HCEC 1CT (cell line): Measurements from ENCODE around the gene UBL4A.
A peak's percentile ranks its signal among the peaks of the same experiment; 100 is the strongest.
"Not testable (repeated sequence)": the region's sequence is repeated elsewhere in the genome, so short reads cannot be mapped to it uniquely, and the experiment has no call there.

Experiments used
- DNase-seq: peaks from one replicate; pipeline ENCODE4 v3.0.0-alpha.2; 2017

The UBL4A gene

DNA sequence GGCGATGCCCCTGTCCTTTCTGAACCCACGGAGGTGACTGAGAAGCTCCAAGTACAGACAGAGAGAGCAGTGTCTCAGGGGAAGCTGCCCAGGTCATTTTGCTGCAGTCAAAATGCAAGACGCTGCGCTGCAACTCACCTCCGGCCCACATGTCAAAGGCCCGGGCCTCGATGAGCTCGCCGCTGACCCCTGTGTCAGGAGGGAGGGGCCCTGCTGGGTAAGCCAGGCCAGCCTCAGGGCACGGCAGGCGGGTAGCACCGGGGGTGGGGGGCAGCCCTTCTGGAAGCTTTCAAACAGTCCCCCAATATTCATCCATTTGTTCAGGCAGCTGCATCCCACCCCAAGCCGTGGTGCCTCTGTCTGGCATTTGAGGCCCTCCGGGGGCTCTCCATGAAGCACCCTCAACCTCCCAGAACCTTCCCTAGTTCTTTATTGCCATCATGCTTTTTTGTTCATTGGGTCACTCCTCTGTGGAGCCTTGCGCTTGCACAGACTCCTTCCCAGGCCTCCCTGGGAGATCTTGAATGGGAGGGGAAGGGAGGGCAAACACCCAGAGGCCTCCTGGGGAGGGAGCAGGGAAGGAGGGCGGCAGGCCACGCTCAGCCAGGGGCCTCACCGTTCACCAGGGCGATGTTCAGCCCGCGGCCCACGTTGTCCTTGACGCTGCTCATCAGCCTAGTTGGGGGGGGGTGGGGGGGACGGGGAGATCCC lies 21.4 kb upstream of the UBL4A start:
- DNase-seq, result no peak

DNA sequence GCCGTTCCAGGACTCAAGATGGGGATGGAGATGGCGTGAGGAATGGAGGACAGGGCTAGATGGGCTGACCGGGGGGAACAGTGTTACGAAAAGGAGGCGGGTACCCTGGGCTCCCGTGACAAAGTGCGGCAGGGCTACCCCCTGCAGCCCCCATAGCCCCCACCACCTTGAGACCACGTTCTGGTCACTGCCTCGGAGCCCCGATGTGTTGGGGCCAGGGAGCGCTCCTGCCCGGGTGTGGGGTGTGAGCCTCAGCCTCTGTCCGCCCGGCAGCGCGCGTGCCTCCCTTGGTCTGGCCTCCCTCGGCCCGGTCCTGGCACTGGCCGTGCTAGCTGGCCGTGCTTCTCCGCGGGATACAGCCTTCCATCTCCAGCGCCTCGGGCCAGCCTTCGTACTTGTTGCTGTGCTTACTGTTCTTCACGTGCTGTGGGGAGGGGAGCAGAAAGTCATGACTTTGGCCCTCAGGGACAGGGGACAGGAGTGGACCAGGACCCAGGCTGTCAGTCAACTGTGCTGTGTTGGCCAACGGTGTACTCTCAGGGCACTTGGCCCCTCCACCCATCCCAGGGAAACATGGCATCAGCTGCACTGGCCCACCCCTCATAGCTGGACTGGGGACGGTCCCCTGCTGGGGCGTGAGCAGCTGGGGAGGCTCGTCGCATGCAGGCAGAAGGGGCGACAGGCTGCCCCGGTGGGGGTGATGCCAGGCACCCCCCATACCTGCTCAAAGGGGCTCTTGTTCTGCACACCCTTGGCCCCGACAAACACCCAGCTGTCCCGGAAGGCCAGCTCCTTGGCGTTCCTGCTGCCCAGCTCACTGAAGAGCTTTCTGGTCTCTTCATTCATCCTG lies 20.3 kb upstream of the UBL4A start:
- no peak for DNase-seq

DNA sequence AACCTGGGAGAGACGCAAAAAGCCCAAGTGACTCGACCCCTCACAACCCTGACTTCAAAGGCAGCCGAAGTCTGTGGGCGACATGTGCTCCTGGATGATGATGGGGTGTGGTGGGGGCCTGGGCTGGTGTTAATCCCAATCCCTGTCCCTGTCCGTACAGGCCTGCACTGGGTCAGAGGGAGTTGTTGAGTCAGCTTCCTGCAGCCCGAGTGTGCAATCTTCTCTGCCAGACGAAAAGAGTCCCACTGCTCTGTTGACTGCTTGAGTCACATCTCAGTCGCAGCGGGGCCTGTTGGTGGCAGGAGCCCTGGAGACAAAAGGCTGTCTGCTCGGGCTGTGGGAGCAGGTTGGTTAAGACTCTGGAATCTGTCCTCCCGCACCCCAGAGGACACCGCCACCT lies 19.3 kb upstream of the UBL4A start:
- DNase-seq, result peak; percentile 62

DNA sequence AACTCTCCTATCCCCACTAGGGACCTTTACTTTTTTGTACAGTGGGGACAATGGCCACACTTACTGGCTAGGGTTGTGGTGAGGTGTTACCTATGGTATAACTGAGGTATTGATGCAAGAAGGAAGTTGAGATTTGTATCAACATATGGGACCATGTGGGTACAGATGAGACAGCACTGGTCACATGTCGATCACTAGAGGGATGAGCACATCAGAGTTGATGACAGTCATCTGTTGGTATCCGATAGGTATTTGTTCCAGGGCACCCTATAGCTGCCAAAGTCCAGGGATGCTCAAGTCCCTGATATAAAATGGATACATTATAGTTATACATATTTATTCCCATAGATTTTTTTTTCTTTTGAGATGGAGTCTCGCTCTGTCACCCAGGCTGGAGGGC lies 16.6 kb upstream of the UBL4A start:
- DNase-seq, result no peak

DNA sequence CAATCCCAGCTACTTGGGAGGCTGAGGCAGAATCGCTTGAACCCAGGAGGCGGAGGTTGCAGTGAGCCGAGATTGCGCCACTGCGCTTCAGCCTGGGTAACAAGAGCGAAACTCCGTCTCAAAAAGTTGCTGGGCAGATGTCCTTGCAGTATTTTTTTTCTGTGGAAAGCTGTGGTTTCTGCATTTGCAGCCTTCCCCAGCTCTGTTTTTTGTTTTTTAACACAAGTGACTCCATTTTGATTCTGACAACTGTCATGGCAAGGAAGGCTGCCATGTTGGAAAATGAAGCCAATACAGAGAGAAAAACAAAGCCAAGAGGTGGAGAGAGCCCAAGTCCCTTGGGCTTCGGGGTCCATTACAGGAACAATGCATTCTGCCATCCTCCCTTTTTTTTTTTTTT lies 15.7 kb upstream of the UBL4A start:
- DNase-seq, result no peak

DNA sequence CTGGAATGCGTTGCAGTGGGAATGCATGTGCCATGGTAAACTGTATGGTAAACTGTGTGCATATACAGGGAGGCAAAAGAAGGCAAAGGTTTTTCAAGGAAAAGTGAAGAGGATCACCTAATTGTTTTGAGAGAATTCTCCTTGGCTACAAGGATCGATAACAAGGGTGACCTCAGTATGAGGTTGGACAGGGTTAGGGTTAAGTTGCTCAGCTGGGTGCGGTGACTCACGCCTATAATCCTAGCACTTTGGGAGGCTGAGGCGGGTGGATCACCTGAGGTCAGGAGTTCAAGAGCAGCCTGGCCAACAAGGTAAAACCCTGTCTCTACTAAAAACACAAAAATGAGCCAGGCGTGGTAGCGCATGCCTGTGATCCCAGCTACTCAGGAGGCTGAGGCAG lies 15.0 kb upstream of the UBL4A start:
- DNase-seq, result not testable (repeated sequence)

DNA sequence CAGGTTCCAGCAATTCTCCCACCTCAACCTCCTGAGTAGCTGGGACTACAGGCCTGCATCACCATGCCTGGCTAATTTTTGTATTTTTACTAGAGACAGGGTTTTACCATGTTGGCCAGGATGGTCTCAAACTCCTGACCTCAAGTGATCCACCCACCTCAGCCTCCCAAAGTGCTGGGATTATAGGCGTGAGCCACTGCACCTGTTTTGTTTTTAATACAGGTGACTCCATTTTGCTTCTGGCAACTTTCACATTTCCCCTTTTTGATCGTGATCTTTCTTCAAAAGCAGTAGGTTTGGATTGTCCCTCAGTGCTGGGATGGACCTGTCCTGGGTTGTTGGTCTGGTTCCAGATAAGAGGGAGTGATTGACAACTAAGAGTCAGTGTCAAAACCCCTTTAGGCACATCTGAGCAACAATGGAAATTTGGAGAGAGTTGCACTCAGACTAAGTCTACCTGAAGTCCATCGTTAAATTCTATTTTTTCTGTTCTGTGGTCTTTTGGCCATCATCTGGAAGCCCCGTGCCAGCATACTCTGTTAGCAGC lies 10.2 kb upstream of the UBL4A start:
- not testable (repeated sequence) for DNase-seq

DNA sequence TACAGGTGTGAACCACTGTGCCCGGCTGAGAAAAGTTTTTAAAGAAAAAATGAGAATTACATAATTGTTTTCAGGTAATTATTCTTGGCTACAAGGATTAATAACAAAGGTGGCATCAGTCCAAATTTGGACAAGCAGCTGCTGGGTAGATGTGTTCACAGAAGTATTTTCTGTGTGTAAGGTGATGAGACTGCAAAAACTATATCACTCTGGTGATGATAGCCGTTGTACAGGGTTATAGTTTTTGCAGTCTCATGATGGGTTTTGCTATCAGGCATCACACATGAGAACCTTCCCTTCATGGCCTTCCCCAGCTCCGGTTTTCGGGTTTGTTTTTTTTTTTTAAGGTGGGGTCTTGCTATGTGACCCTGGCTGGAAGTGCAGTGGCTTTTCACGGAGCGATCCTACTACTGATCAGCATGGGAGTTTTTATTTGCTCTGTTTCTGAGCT lies 9.1 kb upstream of the UBL4A start:
- no peak for DNase-seq

DNA sequence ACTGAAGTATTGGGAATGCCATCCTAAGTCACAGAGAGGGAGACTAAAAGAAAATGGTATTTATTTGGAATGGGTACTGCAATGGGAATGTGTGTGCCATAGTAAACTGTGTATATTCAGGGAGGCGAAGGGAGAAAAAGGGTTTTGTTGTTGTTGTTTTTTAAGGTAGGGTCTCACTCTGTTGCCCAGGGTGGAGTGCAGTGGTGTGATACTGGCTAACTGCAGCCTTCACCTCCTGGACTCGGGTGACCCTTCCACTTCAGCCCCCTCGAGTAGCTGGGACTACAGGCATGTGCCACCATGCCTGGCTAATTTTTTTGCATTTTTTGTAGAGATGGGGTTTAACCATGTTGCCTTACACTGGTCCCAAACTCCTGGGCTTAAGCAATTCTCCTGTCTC lies 8.3 kb upstream of the UBL4A start:
- no peak for DNase-seq

DNA sequence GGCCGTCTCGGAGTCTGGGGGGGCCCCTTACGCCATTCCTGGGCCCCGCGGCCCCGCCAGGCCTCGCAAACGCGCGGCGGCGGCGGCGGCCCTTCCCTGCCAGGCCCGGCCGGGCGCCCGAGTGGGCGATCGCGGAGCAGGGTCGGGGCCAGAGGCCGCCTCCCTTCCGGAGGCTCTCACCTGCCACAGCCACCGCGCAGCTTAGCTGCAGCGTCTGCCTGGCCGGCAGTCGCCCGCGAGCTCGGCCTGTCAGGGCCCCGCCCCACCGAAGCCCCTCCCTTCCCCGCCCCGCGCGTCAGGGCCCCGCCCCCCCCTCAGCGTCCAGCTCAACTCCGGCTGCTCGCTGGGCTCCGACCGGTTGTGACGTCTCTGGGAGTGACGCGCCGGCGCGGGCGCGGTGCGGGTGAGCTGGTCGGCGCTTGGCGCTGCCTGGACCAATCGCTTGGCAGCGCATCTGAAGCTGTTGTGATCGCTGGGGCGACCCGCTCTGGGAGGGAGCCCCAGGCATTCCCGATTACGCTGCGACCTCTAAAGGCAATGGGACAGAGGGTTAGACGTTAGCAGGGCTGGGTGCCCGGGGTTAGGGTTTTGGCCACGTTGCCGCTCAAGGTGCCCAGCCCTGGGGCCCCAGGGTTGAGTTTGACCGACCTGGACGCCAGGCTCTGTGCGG lies 4.1 kb upstream of the UBL4A start, which contains the start of gene SLC10A3:
Gene SLC10A3 (minus strand): TSS at position 216 of the 670 bp plus-strand sequence. CDS start 1,689 bp downstream, outside the sequence.
- DNase-seq, result peak; percentile 90

DNA sequence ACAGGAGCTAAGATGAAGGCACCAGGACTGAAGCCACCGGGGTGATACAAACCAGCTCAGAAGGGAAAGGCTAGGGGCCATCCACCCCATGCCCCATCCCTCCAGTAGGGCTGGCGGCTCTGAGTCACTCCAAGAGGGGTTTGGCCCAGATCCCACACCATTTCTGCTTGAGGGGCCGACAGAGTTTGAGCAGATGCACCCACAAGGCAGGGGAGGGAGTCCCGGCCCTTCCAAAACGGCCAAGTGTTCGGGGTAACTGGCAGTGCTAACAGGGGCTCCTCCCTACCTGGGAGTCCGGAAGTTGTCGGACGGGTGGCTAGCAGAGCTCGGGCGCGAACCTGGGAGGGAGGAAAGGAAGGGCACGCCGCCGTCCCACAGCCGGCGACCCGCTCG lies 3.6 kb upstream of the UBL4A start:
- peak; percentile 37 for DNase-seq

DNA sequence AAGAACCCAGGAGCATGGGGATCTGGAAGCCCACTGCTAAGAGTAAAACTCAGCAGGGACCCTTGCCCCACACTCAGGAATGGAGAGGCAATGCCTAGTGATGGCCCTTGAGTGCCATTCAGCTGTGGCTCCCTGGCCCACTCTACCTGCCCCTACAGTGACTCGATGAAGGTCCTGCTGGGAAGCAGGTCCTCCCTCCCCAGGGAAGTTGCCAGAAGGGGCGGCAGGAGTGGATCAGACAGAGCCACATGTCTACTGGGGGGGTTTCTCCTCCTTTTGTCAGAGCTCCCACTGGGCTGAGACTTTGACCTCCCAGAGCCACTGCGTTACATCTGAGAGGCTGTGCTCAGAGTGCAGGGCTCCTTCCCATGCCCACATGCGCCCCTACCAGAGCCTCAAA lies 2.8 kb upstream of the UBL4A start:
- DNase-seq, result no peak

DNA sequence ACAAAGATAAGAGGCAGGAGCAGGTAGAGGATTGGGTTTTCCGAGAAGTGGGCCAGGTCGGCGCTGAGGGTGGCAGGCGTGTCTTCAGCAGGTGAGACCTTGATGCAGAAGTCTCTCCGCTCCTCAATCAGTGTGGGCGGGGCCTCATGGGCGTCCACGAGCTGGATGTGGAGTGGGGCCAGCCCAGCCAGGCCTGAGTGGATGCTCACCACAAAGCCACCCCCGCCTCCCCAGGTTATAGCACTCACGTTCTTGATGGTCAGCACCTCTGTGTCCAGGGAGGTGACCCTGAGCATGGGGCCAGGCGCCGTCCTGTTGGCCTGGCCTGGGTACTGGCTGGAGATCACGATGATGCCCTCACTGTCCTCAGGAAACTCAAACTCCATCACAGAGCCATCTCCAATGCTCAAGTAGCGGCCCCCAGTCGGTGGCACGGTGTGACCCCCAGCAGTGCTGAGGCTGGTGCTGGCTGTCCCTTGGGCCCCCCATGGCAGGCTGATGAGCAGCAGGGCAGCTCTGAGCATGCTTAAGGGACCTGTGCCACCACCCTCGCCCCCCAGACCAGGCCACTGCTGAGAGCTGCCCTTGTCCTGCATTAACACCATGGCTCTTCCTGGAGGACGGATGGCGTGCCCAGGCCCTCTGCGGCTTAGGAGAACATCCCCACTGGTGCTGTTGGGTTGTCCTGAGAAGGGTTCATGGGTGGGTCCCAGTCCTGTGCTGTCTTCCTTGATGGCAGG lies 2.1 kb upstream of the UBL4A start:
- no peak for DNase-seq

DNA sequence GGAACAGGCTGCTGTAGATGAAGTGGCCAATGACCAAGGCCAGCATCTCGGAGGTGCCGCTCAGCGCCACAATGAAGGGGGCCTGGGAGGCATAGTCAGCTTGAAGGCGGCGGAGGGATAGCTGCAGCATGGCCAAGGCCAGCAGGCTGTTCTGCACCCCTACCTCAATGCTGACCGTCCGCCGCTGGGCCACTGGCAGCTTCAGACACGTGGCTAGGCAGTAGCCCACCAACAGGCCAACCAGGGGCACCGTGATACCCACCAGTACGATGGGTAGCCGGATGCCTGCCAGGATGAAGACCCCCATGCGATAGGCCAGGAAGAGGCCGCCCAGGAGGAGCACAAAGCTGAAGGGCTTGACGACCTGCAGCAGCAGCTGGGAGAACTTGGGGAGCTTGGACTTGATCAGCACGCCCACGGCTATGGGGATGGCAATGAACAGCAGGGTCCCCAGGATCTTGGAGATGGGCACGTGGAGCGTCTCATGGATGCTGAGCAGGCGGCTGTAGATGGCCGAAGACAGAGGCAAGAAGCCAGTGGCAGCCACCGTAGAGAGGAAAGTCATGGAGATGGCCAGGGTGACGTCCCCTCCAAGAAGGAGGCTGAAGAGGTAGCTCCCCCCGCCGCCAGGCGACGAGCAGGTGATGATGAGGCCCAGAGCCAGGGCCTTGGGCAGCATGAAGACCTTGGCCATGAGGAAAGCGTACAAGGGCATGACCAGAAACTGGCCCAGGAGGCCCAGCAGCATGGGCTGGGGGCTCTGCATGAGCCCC lies 1.3 kb upstream of the UBL4A start:
- no peak for DNase-seq

DNA sequence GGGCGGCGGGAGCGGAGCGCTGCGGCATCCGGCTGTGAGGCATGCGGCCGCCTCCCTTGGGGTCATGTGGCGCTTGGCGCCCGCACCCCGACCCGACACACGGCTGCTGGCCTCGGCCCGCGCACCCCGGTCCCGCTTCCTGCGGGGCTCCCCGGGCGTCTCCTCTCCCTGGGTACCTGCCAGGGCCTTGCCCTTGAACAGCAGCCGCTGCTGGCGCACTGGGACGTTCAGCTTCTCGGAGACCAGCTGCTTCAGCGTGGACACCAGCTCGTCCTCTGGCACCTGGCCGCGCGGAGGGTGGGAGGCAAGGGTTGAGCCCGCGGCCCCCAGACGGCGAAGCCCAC lies 391 bp downstream of the UBL4A start:
- no peak for DNase-seq

DNA sequence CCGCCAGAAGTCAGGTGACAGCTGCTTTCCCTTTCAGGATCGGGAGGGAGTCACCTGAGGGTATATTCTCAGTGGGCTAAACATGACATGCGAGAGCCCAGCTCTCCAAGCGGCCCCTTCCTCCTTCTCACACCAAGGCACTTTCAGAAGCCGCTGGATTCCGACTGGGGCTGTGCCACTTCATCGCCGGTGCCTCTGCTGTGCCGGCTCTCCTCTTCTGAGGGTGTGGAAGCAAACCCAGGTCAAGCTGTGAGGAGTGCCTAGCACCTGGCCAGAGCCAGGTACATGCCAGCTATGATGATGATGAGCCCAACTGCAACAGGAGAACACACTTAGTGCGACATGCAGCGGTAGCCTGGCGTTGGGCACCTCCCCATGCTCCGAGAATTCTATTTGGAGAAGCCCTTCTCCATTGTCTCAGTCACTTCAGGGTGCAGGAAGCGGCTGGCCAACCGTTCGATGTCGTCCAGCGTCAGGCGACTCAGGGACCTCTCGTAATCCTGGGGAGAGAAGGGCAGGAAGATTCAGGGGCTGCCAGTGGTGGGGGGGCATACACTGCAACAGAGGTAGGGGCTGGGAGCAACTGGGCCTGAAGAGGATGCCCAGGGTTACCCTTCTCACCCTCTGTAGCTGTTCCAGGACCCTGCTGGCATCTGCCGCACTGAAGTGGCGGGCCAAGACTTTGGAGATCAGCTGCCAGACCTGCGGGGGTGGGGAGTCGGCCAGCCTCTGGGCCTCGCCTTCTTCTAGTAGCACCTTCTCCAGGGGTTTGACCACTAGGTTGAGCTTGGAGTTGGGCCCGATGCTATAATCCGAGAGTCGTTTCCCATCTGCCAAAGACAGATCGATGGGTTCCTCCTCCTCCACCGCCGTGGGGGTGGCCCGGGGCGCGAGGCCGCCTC lies 1.0 kb downstream of the UBL4A start:
- DNase-seq, result peak; percentile 1

DNA sequence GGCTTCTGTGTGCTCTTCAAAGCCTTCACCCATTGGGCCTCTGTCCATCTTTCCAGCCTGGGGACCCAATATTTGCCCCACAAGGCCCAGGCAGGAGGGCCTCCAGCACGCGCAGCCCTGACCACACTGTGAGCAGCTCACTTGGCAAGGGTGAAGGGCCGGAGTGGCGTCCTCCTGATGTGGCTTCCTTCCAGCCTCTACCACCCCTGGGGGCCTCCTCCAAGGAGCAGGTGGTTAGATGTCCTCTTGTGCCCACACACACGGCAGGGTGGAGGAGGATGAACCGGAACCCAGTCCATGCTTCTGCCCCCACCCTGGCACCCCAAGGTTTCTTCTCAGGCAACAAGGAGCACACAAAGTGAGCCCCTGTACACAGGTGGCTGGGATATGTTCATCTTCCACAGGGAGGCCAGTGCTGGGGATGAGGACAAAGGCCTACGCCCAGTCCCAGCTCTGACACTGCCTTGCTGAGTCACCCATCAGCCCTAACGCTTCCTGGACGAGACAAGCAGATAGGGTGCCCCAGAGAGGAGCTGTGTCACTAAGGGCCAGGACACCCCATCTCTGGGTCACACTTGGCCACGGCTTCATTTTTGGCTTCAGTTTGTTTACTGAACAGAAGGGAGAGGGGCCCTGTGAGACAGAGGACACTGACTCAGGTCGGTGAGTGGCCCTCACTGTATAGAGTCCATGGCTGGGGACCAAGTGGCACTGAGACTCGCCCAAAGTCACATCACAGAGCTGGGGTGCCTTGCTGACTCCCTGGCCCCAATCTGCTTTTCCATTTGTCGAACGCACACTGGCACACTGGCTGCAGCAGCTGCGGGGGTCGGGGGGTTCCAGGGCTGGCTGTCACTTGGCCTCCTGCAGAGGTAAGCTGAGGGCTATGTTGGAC lies 1.9 kb downstream of the UBL4A start:
- no peak for DNase-seq

DNA sequence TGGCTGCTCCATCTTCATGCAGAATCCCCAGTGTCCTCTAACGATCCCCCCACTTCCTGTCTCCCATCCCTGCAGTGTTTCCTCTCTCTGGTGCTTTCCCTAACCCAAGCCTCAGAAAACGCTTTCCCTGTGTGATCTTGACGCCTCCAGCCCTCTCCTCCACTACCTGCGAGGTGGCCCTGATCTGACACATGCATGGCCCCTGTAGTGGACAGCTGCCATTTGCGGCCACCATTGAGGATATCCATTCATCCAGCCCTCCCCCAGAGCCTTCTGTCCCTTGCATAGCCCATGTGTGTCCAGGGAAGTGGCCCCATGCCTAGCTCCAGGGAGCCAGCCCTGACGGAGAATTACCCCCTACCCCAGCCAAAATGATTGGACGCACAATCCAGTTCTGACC lies 3.1 kb downstream of the UBL4A start:
- no peak for DNase-seq

DNA sequence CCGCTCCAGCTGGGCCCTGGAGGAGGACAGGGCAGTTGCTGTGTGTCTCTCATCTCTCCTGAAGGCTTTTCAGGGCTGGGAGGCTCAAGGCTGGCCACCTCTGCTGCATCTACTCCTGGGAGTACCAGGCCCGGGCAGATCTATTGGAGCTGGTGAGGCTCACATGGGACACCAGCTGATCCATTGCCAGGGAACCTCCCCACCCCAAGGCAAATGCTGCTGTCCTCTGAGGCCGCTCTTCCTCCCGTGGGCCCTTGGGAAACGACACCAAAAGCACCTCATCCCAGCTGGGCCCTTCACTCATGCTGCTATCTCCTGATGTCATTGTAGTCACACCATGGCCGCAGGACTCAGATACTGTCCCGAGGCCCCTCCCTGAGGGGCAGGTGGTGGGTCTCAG lies 3.6 kb downstream of the UBL4A start:
- DNase-seq, result no peak
